ENCODE measurements around the gene SH2D7. TPM values are rescaled to one million over a fixed set of nuclear protein-coding genes. Genes with fewer than 3 reads are reported as not detected.

The SH2D7 gene
- total and polyA plus RNA-seq, 2 donors (not counting 1 experiment from before 2014, with no cell fraction given), result not detected

GRCh38 chr15:78067328-78068228, 24.8 kb upstream of the SH2D7 start:
- no peaks in the 10 kb centered on the region for H3K9me3 Mint-ChIP-seq (ENCODE audit: insufficient read depth)
- H2AFZ ChIP-seq (ENCODE audit: insufficient read depth, low read depth, low read length, poor library complexity, severe bottlenecking), result no peak overlapping the region
- WGBS (ENCODE audit: insufficient coverage), result 100% methylated on average over 1 of the region's 1 CpG
- peaks cover 56 to 58% of the 10 kb centered on the region in 2 donors for H3K4me1 ChIP-seq (ENCODE audit: control insufficient read depth in 2 of 2, insufficient read depth in 2 of 2, low read length in 2 of 2)
- no peak overlapping the region for H3K9ac ChIP-seq (ENCODE audit: low read length)
- H3K4me3 Mint-ChIP-seq, result peak overlapping the region; percentile 8
- TF ChIP-seq CTCF (IDR thresholded peaks at IDR 0.05) (no peak), EZH2 (IDR thresholded peaks at IDR 0.05; ENCODE audit: borderline replicate concordance, insufficient read depth, low read depth, low read length, poor library complexity, severe bottlenecking) (no peak)
- peaks cover 8% of the 10 kb centered on the region for H4K20me1 ChIP-seq (ENCODE audit: control insufficient read depth, insufficient read depth, low read length, poor library complexity, severe bottlenecking)
- peak overlapping the region; percentile 69 for H3K4me2 ChIP-seq (replicated peaks; ENCODE audit: low read depth, low read length, poor library complexity, severe bottlenecking)
- no peak overlapping the region for H3K27ac Mint-ChIP-seq
- no peak overlapping the region for H3K27ac ChIP-seq (ENCODE audit: low read length in 2 of 2)
- intact Hi-C loops (cut with micrococcal nuclease), result loop anchor here (2.0 to 5.0 kb wide), 2 partner anchors 13 to 35 kb away; no protein-coding TSS in a partner anchor
- DNase-seq (no peak), ATAC-seq (ENCODE audit: low read depth) (no peak)
- no peak overlapping the region for H3K4me3 ChIP-seq (ENCODE audit: control extremely low read depth in 1 of 5, extremely low read depth in 1 of 5, insufficient read depth in 1 of 5, low read depth in 2 of 5, low read length in 4 of 5)
- H3K79me2 ChIP-seq (ENCODE audit: control insufficient read depth, insufficient read depth, low read length), result peaks cover 73% of the 10 kb centered on the region
- CTCF ChIA-PET, result interaction anchor here (1.0 to 4.5 kb wide), 5 partner anchors 9 to 68 kb away, joined by 3 to 19 read pairs (median 6); no protein-coding TSS in a partner anchor
- peaks cover 8% of the 10 kb centered on the region for H3K4me1 Mint-ChIP-seq
- no peaks in the 10 kb centered on the region for H3K36me3 ChIP-seq (replicated peaks in 1 of 2; ENCODE audit: control extremely low read depth in 1 of 2, control insufficient read depth in 1 of 2, extremely low read depth in 1 of 2, insufficient read depth in 2 of 2, low read length in 1 of 2)
- no peaks in the 10 kb centered on the region for H3K9me3 ChIP-seq (ENCODE audit: control extremely low read depth in 1 of 3, control insufficient read depth in 2 of 3, insufficient read depth in 1 of 3, low read length in 2 of 3)
- H3K27me3 Mint-ChIP-seq, result no peaks in the 10 kb centered on the region
- POLR2A ChIA-PET, result interaction anchor here (0.7 to 0.8 kb wide), 2 partner anchors 11 to 31 kb away, joined by 3 to 10 read pairs; no protein-coding TSS in a partner anchor
- H3K27me3 ChIP-seq (replicated peaks in 1 of 4; ENCODE audit: control extremely low read depth in 1 of 4, control insufficient read depth in 3 of 4, insufficient read depth in 4 of 4, low read length in 3 of 4), result peaks cover 0 to 8% (median 0%) of the 10 kb centered on the region in 4 experiments

Data from B cell (primary cell).